DMS79 (cell line): ENCODE results near the gene ZBTB42.

Experiments
- DNase-seq: peaks from one replicate; lab custom pipeline; 2025; lab: John Stamatoyannopoulos, UW

The ZBTB42 gene

DNA sequence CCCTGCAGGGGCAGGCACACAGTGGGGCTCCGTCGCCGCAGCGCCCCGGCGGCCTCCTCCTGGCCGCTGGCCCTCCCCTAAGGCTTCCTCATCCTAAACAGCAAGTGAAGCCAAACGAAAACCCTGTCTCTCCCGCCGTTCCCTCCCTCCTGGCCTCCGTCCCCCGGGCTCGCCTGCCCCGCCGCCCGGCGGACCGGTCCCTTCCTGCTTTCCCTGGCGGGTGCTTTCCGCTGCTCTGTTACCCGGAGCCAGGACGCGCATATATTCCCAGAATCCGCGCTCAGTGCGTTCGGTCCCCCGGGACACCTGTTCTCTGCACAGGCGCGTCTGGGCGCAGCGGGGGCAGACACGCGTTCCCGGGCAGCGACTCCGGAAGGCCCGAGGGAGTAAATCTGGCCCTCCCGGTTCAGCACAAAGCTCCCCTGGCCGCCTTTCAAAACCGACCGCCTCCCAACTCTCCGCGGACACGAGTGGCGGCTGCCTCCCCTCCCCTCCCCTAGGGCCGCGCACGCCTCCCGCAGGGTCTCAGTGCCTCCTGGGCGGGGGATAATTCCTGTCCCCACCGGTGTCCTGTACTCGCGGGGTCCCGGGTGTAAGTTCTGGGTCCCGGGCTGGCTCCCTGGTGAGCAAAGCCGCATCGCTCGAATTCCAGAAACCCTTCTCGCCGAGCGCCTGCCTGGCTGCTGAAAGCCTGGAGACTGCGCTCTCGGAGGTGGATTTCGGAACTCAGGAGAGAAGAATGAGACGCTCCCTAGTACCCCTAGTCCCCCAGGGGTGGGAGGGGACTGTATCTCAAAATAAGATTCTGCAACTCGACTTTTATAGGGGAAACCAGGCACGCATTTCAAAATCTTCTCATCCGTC lies 42.8 kb downstream of the ZBTB42 start:
- DNase-seq = peak; percentile 50

DNA sequence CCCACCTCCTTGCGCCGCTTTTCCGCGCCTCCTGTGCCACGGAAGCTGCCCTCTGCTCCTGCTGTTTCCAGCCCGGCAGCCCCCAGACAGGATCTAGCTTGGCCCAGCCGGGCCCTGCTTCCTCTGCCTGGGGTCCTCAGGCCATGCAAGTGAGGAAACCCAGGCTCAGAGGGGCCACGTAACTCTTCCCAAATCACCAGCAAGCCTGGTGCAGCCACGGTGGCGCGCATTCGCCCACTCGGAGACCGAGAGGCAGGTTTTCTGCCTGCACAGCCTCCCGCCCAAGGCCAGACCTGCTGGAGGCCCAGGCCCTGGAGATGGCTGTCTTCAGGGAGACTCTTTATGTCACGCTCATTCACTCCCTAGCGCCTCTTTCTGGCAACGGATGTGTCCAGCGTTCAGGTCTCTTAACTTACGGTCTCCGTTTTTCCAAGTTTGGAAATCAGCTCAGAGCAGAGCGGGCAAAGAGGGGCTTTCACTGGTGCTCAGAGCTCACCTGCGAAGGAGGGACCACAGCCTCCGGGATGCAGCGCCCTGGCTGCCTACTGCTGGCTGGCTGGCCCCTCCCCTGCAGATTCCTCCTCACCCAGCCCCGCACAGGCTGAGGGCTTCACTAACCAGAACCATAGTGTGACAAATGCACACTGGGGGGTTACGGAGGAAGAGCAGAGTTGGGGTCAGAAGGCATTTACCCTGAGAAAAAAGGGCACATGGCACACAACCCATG lies 43.6 kb downstream of the ZBTB42 start:
- no peak for DNase-seq

DNA sequence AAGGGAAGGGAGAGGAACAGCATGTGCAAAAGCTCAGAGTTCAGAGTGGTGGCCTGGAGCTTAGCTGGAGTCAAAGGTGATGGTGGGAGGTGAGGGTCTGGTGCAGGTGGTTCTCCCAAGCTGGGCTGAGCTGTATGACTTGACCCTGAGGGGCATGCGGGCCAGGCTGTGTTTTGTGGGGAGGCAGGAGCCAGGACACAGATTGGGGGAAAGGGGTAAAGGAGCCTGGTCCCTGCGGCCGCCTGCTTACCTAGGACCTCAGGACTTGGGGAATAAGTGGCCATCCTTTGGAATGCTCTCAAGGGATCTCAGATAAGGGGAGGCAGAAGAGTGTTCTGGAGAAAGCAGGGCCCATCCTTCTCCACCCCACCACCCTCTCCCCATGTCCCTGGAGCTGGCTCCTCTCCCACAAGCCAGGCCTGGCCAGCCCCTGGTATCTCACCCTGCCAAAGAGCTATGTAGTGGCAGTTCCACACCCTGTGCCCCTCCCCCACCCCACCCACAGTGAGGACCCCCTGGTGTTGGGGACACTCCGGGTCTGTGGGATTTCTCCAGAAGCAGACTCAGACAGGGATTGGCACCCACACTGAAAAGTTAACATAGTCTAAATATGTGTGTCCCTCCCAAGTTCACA lies 44.2 kb downstream of the ZBTB42 start:
- no peak for DNase-seq

DNA sequence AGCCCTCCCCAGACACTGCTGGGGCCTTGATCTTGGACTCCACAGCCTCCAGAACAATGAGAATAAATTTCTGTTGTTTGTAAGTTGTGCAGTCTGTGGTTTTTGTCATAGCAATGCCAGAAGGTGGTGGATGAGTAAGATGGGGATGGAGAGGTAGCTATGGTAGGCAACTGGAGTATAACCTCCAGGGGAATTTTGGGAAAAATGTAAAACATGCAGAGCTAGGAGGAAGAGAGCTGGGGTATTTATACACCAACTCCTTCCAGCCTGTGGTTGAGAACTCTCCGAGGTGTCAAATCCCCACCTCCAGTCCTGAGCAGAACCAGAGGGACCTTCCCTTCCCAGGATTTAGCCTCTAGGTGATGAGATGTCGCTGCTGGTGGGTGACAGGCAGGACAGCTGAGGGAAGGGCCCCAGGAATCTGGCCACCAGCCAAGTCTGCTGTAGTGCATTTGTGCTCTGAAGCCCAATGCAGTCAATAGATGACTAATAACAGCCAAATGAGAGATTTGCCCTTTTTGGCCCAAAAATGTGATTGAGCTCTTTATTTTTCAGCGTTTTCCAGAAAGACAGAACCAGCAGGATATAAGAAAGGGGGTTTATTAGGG lies 45.0 kb downstream of the ZBTB42 start:
- DNase-seq = no peak

DNA sequence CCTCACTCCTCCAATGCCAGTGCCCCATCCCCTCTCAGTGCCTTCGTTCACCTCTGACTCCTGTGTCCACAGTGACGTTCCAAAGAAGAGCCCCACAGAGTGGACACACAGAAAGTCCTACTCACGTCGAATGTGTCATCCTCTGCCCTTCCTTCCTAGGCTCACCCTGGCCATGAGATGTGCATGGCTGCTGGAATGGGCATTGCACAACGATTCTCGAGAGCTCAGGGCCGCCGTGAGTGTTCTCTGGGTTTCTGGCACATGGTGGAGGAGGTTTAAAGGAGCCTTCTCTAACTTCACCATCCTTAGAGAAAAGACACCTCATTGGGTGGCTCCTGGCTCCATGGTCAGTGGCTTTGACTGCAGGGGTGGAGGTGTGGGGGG lies 51.4 kb downstream of the ZBTB42 start:
- DNase-seq = no peak
